Neural cell (in vitro differentiated cells): ENCODE results near the gene MREG.
"Not testable (repeated sequence)": the region's sequence is repeated elsewhere in the genome, so short reads cannot be mapped to it uniquely, and the experiment has no call there.

Experiments
- CTCF ChIP-seq: fragments of 450-650 bp; IDR thresholded peaks from 2 replicates; pipeline ENCODE4 v1.5.1; 2014; ENCODE audit warnings: antibody characterized with exemption, mild to moderate bottlenecking, moderate library complexity; ENCODE audit not compliant: poor library complexity, severe bottlenecking
- RAD21 ChIP-seq: fragments of 450-650 bp; conservative IDR thresholded peaks from 2 replicates; pipeline ENCODE4 v1.6.1; 2014; ENCODE audit warnings: antibody characterized with exemption, mild to moderate bottlenecking, moderate library complexity
- SMC3 ChIP-seq: fragments of 450-650 bp; conservative IDR thresholded peaks from 2 replicates; pipeline ENCODE4 v1.6.1; 2014; ENCODE audit warnings: antibody characterized with exemption, mild to moderate bottlenecking, moderate library complexity; ENCODE audit not compliant: poor library complexity
- TF ChIP-seq, protein P1 (sequence below): IDR thresholded peaks from 2 replicates; pipeline ENCODE4 v1.6.1; 2012; ENCODE audit warnings: borderline replicate concordance

GRCh38 chr2:215926992-215927391 lies 86.4 kb downstream of the MREG start:
- not testable (repeated sequence) for TF ChIP-seq CTCF, RAD21, SMC3
- TF ChIP-seq, protein P1, sequence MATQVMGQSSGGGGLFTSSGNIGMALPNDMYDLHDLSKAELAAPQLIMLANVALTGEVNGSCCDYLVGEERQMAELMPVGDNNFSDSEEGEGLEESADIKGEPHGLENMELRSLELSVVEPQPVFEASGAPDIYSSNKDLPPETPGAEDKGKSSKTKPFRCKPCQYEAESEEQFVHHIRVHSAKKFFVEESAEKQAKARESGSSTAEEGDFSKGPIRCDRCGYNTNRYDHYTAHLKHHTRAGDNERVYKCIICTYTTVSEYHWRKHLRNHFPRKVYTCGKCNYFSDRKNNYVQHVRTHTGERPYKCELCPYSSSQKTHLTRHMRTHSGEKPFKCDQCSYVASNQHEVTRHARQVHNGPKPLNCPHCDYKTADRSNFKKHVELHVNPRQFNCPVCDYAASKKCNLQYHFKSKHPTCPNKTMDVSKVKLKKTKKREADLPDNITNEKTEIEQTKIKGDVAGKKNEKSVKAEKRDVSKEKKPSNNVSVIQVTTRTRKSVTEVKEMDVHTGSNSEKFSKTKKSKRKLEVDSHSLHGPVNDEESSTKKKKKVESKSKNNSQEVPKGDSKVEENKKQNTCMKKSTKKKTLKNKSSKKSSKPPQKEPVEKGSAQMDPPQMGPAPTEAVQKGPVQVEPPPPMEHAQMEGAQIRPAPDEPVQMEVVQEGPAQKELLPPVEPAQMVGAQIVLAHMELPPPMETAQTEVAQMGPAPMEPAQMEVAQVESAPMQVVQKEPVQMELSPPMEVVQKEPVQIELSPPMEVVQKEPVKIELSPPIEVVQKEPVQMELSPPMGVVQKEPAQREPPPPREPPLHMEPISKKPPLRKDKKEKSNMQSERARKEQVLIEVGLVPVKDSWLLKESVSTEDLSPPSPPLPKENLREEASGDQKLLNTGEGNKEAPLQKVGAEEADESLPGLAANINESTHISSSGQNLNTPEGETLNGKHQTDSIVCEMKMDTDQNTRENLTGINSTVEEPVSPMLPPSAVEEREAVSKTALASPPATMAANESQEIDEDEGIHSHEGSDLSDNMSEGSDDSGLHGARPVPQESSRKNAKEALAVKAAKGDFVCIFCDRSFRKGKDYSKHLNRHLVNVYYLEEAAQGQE = not testable (repeated sequence)
